Body of pancreas (tissue), 4 donors: Measurements from ENCODE around the gene SURF1.

Experiments
- POLR2A ChIP-seq, 3 donors: fragments of 450-650 bp; IDR thresholded peaks; one replicate each; pipeline ENCODE4 v1.6.1; 2016; ENCODE audit warnings: antibody characterized with exemption in 3 of 3, mild to moderate bottlenecking in 2 of 3
- TF ChIP-seq, protein P1 (sequence below), 7 experiments: fragments of 450-650 bp in 4 of 7; fragments of 200-600 bp in 3 of 7; sonication (generic) in 3 of 7; IDR thresholded peaks; one replicate each; pipeline ENCODE4 v1.5.1; 2016 to 2019; ENCODE audit warnings: antibody characterized with exemption in 7 of 7

DNA sequence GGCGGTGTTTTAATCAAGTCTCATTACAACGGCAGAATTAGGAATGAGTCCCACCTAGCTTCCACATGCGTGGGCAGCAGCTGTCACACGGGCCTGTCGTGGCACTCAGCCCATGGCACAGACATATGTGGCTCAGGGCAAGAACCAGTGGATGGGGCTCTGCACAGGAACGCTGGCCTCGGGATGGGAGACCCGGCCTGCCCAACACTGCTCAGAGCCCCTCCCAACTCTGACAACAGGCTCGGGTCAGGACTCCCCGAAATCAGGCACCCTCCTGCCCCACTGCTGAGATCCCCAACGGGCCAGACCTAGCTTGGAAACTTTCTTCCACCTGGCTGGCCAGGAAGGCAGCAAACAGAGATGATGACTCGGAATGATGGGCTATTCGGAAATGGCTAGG lies 15.4 kb downstream of the SURF1 start:
- TF ChIP-seq POLR2A (IDR thresholded peaks at IDR 0.05), result no peak
- TF ChIP-seq, protein P1, sequence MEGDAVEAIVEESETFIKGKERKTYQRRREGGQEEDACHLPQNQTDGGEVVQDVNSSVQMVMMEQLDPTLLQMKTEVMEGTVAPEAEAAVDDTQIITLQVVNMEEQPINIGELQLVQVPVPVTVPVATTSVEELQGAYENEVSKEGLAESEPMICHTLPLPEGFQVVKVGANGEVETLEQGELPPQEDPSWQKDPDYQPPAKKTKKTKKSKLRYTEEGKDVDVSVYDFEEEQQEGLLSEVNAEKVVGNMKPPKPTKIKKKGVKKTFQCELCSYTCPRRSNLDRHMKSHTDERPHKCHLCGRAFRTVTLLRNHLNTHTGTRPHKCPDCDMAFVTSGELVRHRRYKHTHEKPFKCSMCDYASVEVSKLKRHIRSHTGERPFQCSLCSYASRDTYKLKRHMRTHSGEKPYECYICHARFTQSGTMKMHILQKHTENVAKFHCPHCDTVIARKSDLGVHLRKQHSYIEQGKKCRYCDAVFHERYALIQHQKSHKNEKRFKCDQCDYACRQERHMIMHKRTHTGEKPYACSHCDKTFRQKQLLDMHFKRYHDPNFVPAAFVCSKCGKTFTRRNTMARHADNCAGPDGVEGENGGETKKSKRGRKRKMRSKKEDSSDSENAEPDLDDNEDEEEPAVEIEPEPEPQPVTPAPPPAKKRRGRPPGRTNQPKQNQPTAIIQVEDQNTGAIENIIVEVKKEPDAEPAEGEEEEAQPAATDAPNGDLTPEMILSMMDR (IDR thresholded peaks at IDR 0.05), result no peak
